SK-N-SH (cell line): ENCODE measurements around the gene ANAPC4. TPM values are rescaled to one million over a fixed set of nuclear protein-coding genes. Genes with fewer than 3 reads are reported as not detected.
A peak's percentile ranks its signal among the peaks of the same experiment; 100 is the strongest.

Source experiments
- CTCF ChIA-PET: fragments of 300-600, 350-600 bp; formaldehyde crosslinking; extraction: SDS; loops from one replicate; lab custom pipeline; 2021; lab: Yijun Ruan, JAX
- POLR2A ChIA-PET: fragments of 350-600 bp; sonication (Branson Sonifier 250); formaldehyde crosslinking; extraction: SDS; loops from one replicate; lab custom pipeline; 2020; ENCODE audit warnings: antibody characterized with exemption, inconsistent platforms; lab: Yijun Ruan, JAX
- DNase-seq: peaks from one replicate; pipeline ENCODE4 v3.0.0; 2012
- H2AFZ ChIP-seq: fragments of 200-600 bp; sonication (generic); 2 replicates; pipeline ENCODE4 v1.8.1; 2016; ENCODE audit warnings: antibody characterized with exemption, mild to moderate bottlenecking, low read depth
- H3F3A ChIP-seq: fragments of 200-600 bp; sonication (generic); replicated peaks from 2 replicates; pipeline ENCODE3; 2016; ENCODE audit warnings: antibody characterized with exemption, mild to moderate bottlenecking; ENCODE audit not compliant: insufficient read depth
- H3K27ac ChIP-seq, 2 experiments: fragments of 200-500 bp in 1 of 2; fragments of 200-600 bp in 1 of 2; sonication (Bioruptor generic) in 1 of 2; sonication (generic), shearing (Covaris generic) in 1 of 2; 2 replicates each; pipeline versions ENCODE4 v1.5.1 to v1.6.1; 2014 to 2016; ENCODE audit warnings: low read depth in 2 of 2, inconsistent platforms in 1 of 2, low read length in 1 of 2, mild to moderate bottlenecking in 1 of 2, mixed read lengths in 1 of 2
- H3K27me3 ChIP-seq: fragments of 200-600 bp; sonication (generic), shearing (Covaris generic); 2 replicates; pipeline ENCODE4 v1.6.1; 2016; ENCODE audit warnings: mixed run types; ENCODE audit not compliant: insufficient read depth
- H3K36me3 ChIP-seq, 2 experiments: fragments of 200-500 bp in 1 of 2; fragments of 200-600 bp in 1 of 2; sonication (Bioruptor generic) in 1 of 2; sonication (generic) in 1 of 2; replicated peaks in 1 of 2; 2 replicates each; pipeline versions ENCODE3 to v1.5.1; 2014 to 2016; ENCODE audit warnings: low read length in 1 of 2, mild to moderate bottlenecking in 1 of 2; ENCODE audit not compliant: insufficient read depth in 2 of 2, control insufficient read depth in 1 of 2
- H3K4me1 ChIP-seq, 2 experiments: fragments of 200-500 bp in 1 of 2; fragments of 200-600 bp in 1 of 2; sonication (Bioruptor generic) in 1 of 2; sonication (generic), shearing (Covaris generic) in 1 of 2; 2 replicates each; pipeline versions ENCODE4 v1.5.1 to v1.6.1; 2014 to 2016; ENCODE audit warnings: low read depth in 1 of 2, low read length in 1 of 2, mixed run types in 1 of 2; ENCODE audit not compliant: insufficient read depth in 2 of 2, control insufficient read depth in 1 of 2
- H3K4me2 ChIP-seq: fragments of 200-600 bp; sonication (generic), shearing (Covaris generic); 2 replicates; pipeline ENCODE4 v1.6.1; 2017; ENCODE audit warnings: mixed run types
- H3K4me3 ChIP-seq, 2 experiments: fragments of 200-500 bp in 1 of 2; fragments of 200-600 bp in 1 of 2; sonication (Bioruptor generic) in 1 of 2; sonication (generic), shearing (Covaris generic) in 1 of 2; 2 replicates each; pipeline versions ENCODE4 v1.5.1 to v1.8.1; 2014 to 2016; ENCODE audit warnings: low read depth in 2 of 2, inconsistent platforms in 1 of 2, low read length in 1 of 2, mild to moderate bottlenecking in 1 of 2, mixed read lengths in 1 of 2, moderate library complexity in 1 of 2
- H3K79me2 ChIP-seq: fragments of 200-600 bp; sonication (generic); 2 replicates; pipeline ENCODE4 v1.8.1; 2017; ENCODE audit warnings: mild to moderate bottlenecking; ENCODE audit not compliant: insufficient read depth
- H3K9ac ChIP-seq: fragments of 200-600 bp; sonication (generic); 2 replicates; pipeline ENCODE4 v1.6.1; 2017; ENCODE audit warnings: mixed run types
- H3K9me2 ChIP-seq: fragments of 200-600 bp; sonication (generic); 2 replicates; pipeline ENCODE4 v1.6.1; 2017; ENCODE audit warnings: mixed run types
- H3K9me3 ChIP-seq: fragments of 200-600 bp; sonication (generic); 2 replicates; pipeline ENCODE4 v1.6.1; 2017; ENCODE audit warnings: mixed run types, mild to moderate bottlenecking, moderate library complexity
- H4K20me1 ChIP-seq: fragments of 200-600 bp; sonication (generic); 2 replicates; pipeline ENCODE4 v1.6.1; 2017; ENCODE audit warnings: mild to moderate bottlenecking, mixed run types; ENCODE audit not compliant: insufficient read depth
- CHD2 ChIP-seq: fragments of 150-350 bp; IDR thresholded peaks from 2 replicates; pipeline ENCODE4 v1.6.1; 2018; ENCODE audit warnings: low read length; ENCODE audit not compliant: partially characterized antibody
- EP300 ChIP-seq, 2 experiments: IDR thresholded peaks; 2 replicates each; pipeline versions ENCODE4 v1.4.0 to v1.6.1; 2012; ENCODE audit warnings: borderline replicate concordance in 1 of 2, low read depth in 1 of 2, low read length in 1 of 2
- EZH2phosphoT487 ChIP-seq: fragments of 200-600 bp; sonication (generic); IDR thresholded peaks from 2 replicates; pipeline ENCODE4 v1.6.1; 2017; ENCODE audit warnings: low read depth, mixed run types, mild to moderate bottlenecking, antibody characterized with exemption, moderate library complexity, borderline replicate concordance
- FOSL2 ChIP-seq: IDR thresholded peaks from 2 replicates; pipeline ENCODE4 v1.4.0; 2012; ENCODE audit warnings: low read depth, mild to moderate bottlenecking, moderate library complexity, borderline replicate concordance
- FOXJ3 ChIP-seq: sonication (generic); formaldehyde crosslinking; IDR thresholded peaks from 2 replicates; pipeline ENCODE4 v1.5.1; 2020; ENCODE audit warnings: mild to moderate bottlenecking, missing genetic modification reagents
- IRF3 ChIP-seq: fragments of 150-350 bp; IDR thresholded peaks from 2 replicates; pipeline ENCODE4 v1.6.1; 2016; ENCODE audit warnings: mild to moderate bottlenecking, low read depth, low read length
- MEF2A ChIP-seq: IDR thresholded peaks from 2 replicates; pipeline ENCODE4 v1.4.0; 2012; ENCODE audit warnings: low read depth, borderline replicate concordance
- MXI1 ChIP-seq: IDR thresholded peaks from 2 replicates; pipeline ENCODE4 v1.6.1; 2012; ENCODE audit warnings: mild to moderate bottlenecking, low read depth, low read length, improper control_type of control experiment
- NFIC ChIP-seq: IDR thresholded peaks from 2 replicates; pipeline ENCODE4 v1.4.0; 2012; ENCODE audit warnings: borderline replicate concordance
- NRF1 ChIP-seq: IDR thresholded peaks from 2 replicates; pipeline ENCODE4 v1.6.1; 2012; ENCODE audit warnings: low read depth, mild to moderate bottlenecking, low read length
- POLR2AphosphoS5 ChIP-seq: IDR thresholded peaks from 2 replicates; pipeline ENCODE4 v1.6.1; 2012; ENCODE audit warnings: low read depth, low read length
- RAD21 ChIP-seq: IDR thresholded peaks from 2 replicates; pipeline ENCODE4 v1.6.1; 2012; ENCODE audit warnings: mild to moderate bottlenecking, low read length
- REST ChIP-seq: IDR thresholded peaks from 2 replicates; pipeline ENCODE4 v1.6.1; 2012; ENCODE audit warnings: mild to moderate bottlenecking, low read depth, low read length, moderate library complexity
- RFX5 ChIP-seq: IDR thresholded peaks from 2 replicates; pipeline ENCODE4 v1.6.1; 2012; ENCODE audit warnings: mild to moderate bottlenecking, improper control_type of control experiment, low read length
- RXRA ChIP-seq: IDR thresholded peaks from 2 replicates; pipeline ENCODE4 v1.4.0; 2012; ENCODE audit warnings: low read depth, mild to moderate bottlenecking, borderline replicate concordance
- SIN3A ChIP-seq: IDR thresholded peaks from 2 replicates; pipeline ENCODE4 v1.6.1; 2012; ENCODE audit warnings: low read depth, mild to moderate bottlenecking, low read length, moderate library complexity, borderline replicate concordance
- SMC3 ChIP-seq: IDR thresholded peaks from 2 replicates; pipeline ENCODE4 v1.6.1; 2012; ENCODE audit warnings: low read depth, low read length, improper control_type of control experiment
- TCF12 ChIP-seq: IDR thresholded peaks from 2 replicates; pipeline ENCODE4 v1.4.0; 2012
- TEAD4 ChIP-seq: IDR thresholded peaks from 2 replicates; pipeline ENCODE4 v1.4.0; 2012; ENCODE audit warnings: mild to moderate bottlenecking, borderline replicate concordance; ENCODE audit not compliant: insufficient read depth
- USF1 ChIP-seq: IDR thresholded peaks from 2 replicates; pipeline ENCODE4 v1.4.0; 2012; ENCODE audit warnings: low read depth, borderline replicate concordance
- YY1 ChIP-seq: IDR thresholded peaks from 2 replicates; pipeline ENCODE4 v1.4.0; 2012; ENCODE audit warnings: low read depth, mild to moderate bottlenecking
- WGBS: methylation state at CpG from one replicate; pipeline ENCODE4 v1.1.6; 2017; ENCODE audit warnings: low lambda C conversion rate; 5-methylcytosine and 5-hydroxymethylcytosine counted together
- polyA plus RNA-seq, 3 experiments: library from polyadenylated mRNA; depleted of rRNA; stranded (reverse); fragments of >200 nt; gene quantifications; 2 replicates each; pipeline ENCODE4 v1.2.3, GENCODE V29; 2012

Gene ANAPC4
- polyA plus RNA-seq, 1 of the 3 experiments (the other 2 are of a cell fraction) = 7.7 TPM

GRCh38 chr4:25350561-25350960 is 26.5 kb upstream of the ANAPC4 start:
- H3K4me3 ChIP-seq = no peak overlapping the region
- no peaks in the 10 kb centered on the region for H3K9me3 ChIP-seq
- ChIA-PET POLR2A (no interaction called here), CTCF (interaction anchor here (1.3 kb wide), 1 partner anchor 39 kb away, joined by 4 read pairs; no protein-coding TSS in a partner anchor)
- peaks cover 0 to 4% of the 10 kb centered on the region in 2 experiments for H3K36me3 ChIP-seq
- no peaks in the 10 kb centered on the region for H3F3A ChIP-seq
- H3K79me2 ChIP-seq = no peaks in the 10 kb centered on the region
- no peaks in the 10 kb centered on the region for H4K20me1 ChIP-seq
- no peak overlapping the region for H3K27ac ChIP-seq
- no peaks in the 10 kb centered on the region for H3K27me3 ChIP-seq
- H3K4me1 ChIP-seq = peaks cover 0 to 6% of the 10 kb centered on the region in 2 experiments; a peak in 1 of 4 replicates
- no peak overlapping the region for H2AFZ ChIP-seq
- 83% methylated on average over 2 of the region's 2 CpGs for WGBS
- H3K4me2 ChIP-seq = no peak overlapping the region
- DNase-seq = no peak
- no peaks in the 10 kb centered on the region for H3K9me2 ChIP-seq
- TF ChIP-seq RXRA = no peak
- TF ChIP-seq EP300 (IDR thresholded peaks at IDR 0.05; ENCODE audit: borderline replicate concordance in 1 of 2, low read depth in 1 of 2, low read length in 1 of 2) = no peak
- no peak for TF ChIP-seq POLR2AphosphoS5
- TF ChIP-seq TCF12 = no peak
- no peak for TF ChIP-seq NRF1
- TF ChIP-seq YY1 = no peak
- TF ChIP-seq SIN3A = no peak
- no peak for TF ChIP-seq RAD21
- TF ChIP-seq EZH2phosphoT487 = no peak
- no peak for TF ChIP-seq FOXJ3 (CRISPR knock-in tag)
- TF ChIP-seq RFX5 = no peak
- TF ChIP-seq CHD2 = no peak
- TF ChIP-seq MEF2A = no peak
- TF ChIP-seq MXI1 = no peak
- H3K9ac ChIP-seq = no peak overlapping the region

GRCh38 chr4:25351777-25352416 is 25.2 kb upstream of the ANAPC4 start:
- Histone ChIP-seq H2AFZ (peak overlapping the region; percentile 11; the same call in 1 of the 2 replicates), H3F3A (no peaks in the 10 kb centered on the region), H4K20me1 (no peaks in the 10 kb centered on the region), H3K4me2 (peak overlapping the region; percentile 46; the same call in 1 of the 2 replicates), H3K9ac (no peak overlapping the region; the same call in 1 of the 2 replicates), H3K9me2 (no peaks in the 10 kb centered on the region), H3K9me3 (no peaks in the 10 kb centered on the region), H3K27me3 (no peaks in the 10 kb centered on the region), H3K36me3 (peaks cover 0 to 4% of the 10 kb centered on the region in 2 experiments), H3K27ac (peak overlapping the region in 1 of 2 experiments; percentile 5; a peak in 2 of 4 replicates), H3K4me3 (no peak overlapping the region), H3K79me2 (no peaks in the 10 kb centered on the region), H3K4me1 (peaks cover 0 to 6% of the 10 kb centered on the region in 2 experiments; a peak in 1 of 4 replicates)
- DNase-seq = no peak
- CTCF ChIA-PET = interaction anchor here (1.3 to 2.9 kb wide), 2 partner anchors 15 to 40 kb away, joined by 4 to 14 read pairs; no protein-coding TSS in a partner anchor
- WGBS = 51% methylated on average over 4 of the region's 4 CpGs
- POLR2A ChIA-PET = no interaction called here
- TF ChIP-seq NFIC = no peak
- TF ChIP-seq POLR2AphosphoS5 = no peak
- TF ChIP-seq REST = peak; percentile 73
- TF ChIP-seq SIN3A = no peak
- no peak for TF ChIP-seq SMC3
- no peak for TF ChIP-seq IRF3
- peak; percentile 34; the same call in 1 of the 2 replicates for TF ChIP-seq FOSL2
- no peak for TF ChIP-seq USF1
- TF ChIP-seq EP300 (IDR thresholded peaks at IDR 0.05; ENCODE audit: borderline replicate concordance in 1 of 2, low read depth in 1 of 2, low read length in 1 of 2) = no peak
- no peak for TF ChIP-seq NRF1
- no peak for TF ChIP-seq MXI1
- no peak for TF ChIP-seq TEAD4
